NCI-H2196 (cell line): Measurements from ENCODE around the gene OGDHL.
"Not testable (repeated sequence)": the region's sequence is repeated elsewhere in the genome, so short reads cannot be mapped to it uniquely, and the experiment has no call there.

ENCODE experiments used
- DNase-seq: peaks from one replicate; lab custom pipeline; 2025; ENCODE audit not compliant: unreplicated experiment; lab: John Stamatoyannopoulos, UW

OGDHL gene

DNA sequence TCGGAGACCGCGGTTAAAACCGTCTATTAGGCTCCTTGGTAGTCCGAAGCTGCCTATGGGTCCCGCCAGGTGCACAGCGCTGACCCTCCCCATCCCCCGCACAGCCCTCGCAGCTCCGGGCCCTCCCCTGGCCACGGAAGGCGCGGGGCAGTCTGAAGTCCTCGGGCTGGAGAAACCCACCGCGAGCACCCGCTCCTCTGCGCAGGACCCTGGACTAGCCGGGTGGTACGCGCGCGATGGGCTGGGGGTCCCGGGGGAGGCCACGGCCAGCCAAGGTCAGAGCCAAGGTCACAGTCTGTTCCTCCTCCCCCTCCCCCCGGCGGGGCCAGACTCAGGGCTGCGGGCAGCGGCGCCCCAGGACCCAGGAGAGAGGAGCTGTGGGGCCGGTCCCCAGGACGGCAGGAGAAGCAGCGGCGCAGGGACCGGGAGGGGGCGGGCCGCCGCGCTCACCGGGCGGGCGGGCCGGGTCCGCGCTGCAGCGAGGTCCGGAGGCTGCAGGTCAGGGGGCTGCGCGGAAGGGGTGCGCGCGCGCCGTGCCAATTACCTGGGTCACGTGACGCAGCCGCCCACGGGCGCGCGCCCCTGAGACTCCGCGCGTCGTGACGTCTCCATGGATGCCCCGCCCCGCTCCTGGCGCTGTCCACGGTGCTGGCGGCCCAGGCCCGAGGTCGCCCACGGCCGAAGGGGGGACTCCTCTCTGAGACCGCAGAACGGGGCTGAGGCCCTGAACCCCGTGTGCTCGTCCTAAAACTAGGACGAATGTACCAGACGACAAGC is at the start of gene OGDHL:
Gene OGDHL (minus strand): TSS at position 535 of the 777 bp plus-strand sequence. CDS start 3,731 bp downstream, outside the sequence.
- DNase-seq = peak; percentile 15

DNA sequence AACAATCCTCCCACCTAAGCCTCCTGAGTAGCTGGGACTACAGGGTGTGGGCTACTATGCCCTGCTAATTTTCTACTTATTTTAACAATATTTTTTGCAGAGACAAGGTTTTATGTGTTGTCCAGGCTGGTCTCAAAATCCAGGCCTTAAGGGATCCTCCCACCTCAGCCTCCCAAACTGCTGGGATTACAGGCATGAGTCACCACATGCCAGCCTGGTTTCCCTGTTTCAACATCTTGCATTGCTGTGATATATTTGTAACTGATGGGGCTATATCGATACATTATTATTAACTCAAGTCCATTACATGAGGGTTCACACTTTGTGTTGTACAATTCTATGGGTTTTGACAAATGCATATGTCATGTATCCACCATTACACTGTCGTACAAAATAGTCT is 41.9 kb upstream of the OGDHL start:
- DNase-seq = no peak

DNA sequence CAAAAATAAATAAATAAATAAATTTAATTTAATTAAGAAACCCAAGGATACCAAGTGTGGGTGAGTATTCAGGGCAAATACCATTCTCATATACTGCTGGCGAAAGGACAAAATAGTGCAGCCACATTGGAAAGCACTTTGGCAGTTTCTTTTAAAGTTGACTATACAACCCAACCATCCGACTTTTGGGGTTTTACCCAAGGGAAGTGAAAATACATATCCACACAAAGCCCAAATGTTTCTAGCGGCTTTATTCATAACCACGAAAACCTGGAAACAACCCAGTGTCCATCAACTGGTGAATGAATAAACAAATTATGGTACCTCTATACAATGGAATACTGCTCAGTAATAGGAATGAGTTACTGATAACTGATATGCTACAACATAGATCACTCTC is 36.2 kb upstream of the OGDHL start:
- no peak for DNase-seq

DNA sequence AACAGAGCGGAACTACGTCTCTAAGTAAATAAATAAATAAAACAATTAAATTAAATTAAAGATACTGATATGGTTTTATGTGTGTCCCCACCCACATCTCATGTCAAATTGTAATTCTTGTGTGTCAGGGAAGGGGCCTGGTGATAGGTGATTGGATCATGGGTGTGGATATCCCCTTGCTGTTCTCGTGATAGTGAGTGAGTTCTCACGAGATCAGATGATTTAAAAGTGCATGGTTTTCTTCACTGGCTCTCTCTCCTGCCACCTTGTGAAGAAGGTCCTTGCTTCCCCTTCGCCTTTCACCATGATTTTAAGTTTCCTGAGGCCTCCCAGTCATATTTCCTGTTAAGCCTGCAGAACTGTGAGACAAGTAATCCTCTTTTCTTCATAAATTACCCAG is 29.0 kb upstream of the OGDHL start:
- DNase-seq = no peak

DNA sequence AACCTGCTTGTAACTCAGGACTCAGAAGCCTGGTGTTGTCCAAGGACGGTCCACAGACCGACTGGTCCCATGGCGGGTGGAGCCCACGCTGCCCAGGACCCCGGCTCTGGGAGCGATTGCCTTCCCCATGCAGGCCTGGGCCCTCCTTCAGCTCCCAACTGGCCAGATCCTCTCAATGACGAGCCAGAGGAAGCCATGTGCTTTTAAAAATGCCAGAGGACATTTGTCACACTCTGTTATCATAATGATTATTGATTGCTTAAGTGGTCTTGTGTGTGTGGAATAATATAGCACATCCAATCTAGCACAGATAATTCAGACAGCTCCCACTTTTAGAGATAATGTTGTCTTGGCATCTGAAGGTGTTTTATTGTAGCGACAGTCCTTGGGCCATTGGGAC is 22.6 kb upstream of the OGDHL start:
- DNase-seq = no peak

DNA sequence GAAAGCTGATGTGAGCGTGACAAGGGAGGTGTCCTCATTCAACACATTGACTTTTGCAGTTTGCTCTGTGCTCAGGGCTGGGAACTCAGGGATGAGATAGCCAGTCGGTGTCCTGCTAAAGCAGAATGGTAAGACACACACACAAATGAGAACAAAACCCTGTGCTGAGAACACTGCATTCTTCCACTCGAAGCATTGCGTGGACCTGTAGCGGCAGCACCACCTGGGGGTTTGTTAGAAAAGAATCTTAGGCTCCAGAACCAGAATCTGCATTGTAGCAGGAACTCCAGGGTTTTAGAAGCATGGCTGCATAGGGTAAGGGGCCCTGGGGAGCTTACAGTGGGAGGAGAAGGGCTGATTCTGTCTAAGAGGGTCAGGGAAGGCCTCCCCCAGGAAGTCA is 21.5 kb upstream of the OGDHL start:
- no peak for DNase-seq

DNA sequence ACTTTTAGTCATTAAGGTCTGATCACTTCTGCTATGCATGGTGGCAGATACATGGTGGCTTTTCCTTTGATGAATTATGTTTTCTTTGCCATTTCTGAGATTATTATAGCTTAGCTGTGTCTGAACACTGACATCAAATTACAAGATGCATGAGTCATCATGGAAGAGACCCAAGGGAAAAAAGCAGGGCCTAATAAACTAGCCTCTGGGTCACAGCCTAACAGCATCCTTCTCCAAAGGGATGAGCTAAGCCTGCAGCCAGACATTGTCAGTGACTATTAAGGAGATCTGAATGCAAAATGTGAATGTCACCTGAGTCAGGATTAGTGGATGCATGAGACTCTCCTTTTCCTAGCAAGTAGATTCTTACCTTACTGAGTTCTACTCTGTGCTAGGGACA is 19.1 kb upstream of the OGDHL start:
- DNase-seq = no peak

DNA sequence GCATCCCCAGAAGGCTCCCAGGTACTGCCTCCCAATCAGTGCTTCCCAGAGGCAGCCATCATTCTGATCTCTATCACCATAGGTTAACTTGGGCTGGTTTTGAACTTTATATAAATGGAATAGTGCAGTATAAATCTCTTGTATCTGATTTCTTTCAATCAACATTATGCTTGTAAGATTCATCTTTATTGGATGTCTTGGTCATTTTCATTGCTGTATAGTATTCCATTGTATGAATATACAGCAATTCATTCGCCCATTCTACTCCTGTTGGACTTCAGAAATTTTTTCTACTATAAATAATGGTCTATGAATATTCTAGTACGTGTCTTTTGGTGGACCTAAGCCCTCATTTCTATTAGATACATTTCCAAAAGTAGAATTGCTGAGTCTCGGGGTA is 16.1 kb upstream of the OGDHL start:
- no peak for DNase-seq

DNA sequence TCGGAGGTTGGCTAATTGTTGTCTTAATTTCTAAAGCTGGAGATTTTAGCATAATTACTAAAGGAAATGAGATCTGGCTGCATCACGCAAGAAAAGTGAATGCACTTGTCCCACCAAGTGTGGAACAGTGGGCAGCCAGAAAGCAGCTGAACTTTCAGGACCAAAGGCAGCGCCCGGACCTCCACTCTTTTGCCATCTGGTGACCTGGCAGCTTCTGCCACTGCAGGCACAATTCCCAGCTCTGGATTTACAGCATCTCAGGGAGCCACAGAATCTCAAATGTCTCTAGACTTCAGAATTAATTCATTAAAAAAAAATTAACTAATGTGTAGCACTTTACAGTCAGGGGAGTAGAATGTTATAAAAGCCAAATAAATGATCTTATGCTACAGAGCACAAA is 14.7 kb upstream of the OGDHL start:
- no peak for DNase-seq

DNA sequence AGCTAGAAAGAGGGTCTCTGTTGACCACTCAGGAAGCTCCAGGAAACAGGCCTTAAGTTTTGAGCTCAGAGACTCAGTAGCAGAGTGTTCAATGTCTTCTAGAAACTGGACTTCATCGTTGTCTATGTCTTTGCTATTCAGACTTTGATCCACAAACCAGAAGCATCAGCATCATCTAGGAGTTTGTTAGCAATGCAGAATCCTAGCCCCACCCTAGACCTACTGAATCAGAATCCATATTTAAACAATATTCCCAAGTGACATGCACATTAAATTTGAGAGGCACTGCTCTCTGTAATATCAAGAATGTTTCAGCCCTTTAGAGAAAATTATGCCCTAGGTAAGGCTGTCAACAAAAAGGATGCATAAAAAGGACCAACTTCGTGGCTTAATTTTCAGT is 12.9 kb upstream of the OGDHL start:
- no peak for DNase-seq

DNA sequence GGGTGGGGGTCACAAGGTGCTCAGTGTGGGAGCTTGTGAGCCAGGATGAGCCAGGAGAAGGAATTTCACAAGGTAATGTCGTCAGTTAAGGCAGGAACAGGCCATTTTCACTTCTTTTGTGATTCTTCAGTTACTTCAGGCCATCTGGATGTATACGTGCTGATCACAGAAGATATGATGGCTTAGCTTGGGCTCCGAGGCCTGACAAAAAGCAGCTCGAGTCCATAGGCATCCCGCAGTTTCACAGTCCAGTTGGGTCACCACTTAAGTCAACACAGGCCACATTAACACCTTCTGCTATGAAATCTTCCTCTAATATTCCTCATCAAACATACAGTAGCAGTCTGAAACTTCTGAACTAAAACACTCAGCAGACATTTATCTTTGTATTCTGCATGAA is 10.8 kb upstream of the OGDHL start:
- DNase-seq = not testable (repeated sequence)

DNA sequence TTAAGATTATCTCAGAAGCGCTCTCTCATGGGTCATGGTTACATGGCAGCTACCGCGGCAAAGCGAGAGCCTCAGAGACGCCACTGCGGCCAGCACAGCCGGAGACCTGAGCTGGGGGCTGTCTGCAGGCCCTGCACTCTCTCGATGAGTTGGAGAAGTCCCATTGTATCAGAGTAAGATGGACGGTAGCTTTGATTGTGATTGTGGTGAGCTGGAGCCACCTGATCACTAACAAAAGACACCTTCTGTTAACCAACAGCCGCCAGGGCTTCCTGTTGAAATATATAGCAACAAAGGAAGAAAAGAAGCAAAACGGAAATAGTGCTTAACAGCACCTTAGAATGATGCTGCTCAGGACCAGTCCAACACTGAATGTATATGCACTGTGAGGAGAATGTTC is 8.9 kb upstream of the OGDHL start:
- not testable (repeated sequence) for DNase-seq

DNA sequence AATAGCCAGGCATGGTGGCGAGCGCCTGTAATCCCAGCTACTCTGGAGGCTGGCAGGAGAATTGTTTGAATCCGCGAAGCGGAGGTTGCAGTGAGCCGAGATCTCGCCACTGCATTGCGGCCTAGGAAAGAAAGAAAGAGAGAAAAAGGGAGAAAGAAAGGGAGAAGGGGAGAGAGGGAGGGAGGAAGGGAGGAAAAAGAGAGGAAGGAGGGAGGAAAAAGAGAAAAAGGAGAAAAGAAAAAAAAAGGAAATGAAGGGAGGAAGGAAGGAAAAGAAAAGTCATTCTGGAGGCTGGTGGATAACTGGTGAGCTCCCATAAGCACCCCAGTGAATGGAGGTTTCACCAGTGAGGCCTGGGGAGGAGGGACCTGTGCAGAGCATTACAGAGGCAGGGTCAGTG is 7.6 kb upstream of the OGDHL start:
- DNase-seq = no peak

DNA sequence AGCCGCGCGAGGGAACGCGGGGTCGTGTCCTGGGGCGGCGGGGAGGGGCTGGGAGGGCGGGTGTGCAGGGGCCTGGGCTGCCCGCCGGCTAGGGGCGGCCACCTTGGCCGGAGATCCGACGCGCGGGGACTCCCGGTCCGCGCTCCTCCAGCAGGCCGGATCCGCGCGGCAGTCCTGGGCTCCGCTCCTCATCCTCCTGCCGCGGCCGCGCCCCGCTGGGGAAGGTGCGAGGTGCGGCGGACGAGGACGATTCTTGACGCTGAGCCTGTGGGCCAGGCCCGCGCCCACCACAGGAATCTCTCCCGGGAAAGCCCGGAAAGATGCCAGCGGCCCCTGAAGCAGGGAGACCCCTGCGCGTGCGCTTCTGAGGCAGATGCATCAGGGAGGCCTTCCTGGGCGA is 6.6 kb upstream of the OGDHL start:
- DNase-seq = no peak

DNA sequence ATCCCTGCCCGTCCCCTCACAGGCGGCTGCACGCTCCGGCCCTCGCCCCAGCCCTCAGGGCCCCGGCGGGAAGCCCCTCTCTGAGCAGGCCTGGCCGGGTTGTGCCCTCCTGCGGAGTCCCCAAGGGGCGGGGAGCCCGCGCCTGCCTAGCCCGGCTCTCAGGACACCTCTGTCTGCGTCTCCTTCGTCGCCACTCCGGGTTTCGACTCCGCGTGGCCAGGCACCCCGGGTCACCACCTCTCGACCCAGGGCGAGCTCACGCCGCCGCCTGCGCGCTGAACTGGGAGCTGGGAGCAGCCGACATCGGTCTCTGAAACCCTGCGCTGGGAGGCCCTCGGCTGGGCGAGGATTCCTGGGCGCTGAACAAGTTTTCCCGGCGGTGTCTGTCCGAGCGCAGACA is 6.2 kb upstream of the OGDHL start:
- DNase-seq = no peak

DNA sequence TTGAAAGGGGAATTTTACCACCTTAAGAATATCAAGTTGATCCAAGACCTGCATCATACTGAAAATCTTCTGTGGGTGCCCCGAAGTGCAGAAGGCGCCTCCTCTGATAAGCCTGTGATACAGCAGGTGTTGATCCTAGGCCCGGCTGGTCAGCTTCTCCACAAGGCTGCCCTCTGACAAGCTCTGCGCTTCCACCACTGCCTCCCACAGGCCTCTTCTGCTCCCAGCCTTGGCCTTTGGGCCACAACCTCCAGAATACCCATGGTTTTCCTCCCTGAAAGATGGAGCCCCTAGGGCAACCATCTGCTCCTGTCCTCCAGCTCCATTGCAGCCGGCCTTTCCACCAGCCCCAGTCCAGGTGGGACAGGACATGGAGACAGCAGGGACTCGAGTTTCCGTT is 5.6 kb upstream of the OGDHL start:
- DNase-seq = no peak

DNA sequence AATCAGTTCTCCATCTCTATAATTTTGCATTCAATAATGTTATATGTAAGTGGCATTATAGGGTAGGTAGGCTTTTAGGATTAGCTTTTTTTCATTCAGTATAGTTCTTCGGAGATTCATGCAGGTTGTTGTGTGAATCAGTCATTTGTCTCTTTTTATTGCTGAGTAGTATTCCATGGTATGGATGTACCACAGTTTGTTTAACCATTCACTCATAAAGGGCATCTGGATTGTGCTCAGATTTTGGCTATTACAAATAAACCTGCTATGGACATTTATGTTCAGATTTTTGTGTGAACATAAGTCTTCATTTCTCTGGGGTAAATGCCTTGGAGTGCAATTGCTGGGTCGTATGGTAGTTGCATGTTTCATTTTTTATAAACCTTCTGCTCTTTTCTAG is 4.4 kb upstream of the OGDHL start:
- DNase-seq = no peak

DNA sequence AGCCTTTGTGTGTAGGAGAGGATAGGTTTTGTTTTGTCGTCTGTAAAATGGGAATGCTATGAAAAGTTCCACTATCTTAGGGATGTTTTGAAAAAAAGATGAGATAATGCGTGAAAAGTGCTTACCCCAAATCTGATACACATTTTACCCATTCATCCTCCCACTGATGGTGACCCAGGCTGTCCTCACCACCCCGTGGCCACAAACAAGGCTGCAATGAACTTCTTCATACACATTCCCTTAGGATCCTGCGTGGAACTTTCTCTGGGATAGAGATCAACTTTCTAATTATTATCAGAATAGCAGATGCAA is 399 bp upstream of the OGDHL start:
- no peak for DNase-seq

DNA sequence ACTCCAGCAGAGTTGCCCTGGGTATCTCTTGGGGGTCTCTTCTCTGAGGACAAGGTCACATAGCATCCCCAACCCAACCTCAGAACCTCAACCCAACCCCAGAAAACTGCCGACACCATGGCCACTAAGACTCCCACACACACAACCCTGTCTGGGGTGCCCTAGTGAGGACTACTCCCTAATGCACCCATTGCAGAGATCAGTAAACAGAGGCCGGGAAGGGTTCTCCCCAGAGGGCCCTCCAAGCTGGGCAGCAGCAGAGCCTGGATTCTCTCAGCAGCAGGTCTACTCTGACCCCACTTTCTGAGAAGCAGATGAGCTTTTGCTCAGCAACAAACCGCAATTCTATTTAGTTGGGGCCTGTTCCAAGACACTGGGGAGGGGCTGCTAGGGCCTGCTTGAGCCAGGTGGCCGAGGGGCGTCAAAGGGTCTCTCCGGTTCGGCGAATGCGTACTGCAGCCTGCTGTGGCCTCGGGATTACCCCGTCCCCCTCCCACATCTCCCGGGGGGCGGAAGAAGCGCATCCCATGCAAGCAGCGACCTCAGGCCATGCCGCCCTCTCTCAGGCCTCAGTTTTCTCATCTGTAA is 828 bp downstream of the OGDHL start:
- no peak for DNase-seq

DNA sequence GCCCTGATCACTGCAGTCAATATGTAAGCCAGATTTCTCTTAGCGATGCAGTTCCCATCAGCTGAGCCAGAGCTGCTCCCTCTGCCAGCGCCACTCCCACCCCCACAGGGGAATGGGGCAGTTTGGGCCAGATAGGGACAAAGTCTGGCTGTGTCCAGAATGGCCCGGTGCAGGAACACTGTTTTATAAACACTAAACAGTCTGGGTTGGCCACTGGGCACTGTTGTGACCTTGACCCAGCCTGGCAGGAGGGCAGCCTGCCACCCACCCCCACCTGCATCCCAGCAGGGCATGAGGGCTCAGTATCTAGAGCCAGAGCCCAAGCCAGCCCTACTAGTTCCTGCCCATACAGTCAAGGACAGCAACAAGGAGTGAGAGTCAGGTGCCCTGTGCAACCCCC is 1.3 kb downstream of the OGDHL start:
- DNase-seq = no peak

DNA sequence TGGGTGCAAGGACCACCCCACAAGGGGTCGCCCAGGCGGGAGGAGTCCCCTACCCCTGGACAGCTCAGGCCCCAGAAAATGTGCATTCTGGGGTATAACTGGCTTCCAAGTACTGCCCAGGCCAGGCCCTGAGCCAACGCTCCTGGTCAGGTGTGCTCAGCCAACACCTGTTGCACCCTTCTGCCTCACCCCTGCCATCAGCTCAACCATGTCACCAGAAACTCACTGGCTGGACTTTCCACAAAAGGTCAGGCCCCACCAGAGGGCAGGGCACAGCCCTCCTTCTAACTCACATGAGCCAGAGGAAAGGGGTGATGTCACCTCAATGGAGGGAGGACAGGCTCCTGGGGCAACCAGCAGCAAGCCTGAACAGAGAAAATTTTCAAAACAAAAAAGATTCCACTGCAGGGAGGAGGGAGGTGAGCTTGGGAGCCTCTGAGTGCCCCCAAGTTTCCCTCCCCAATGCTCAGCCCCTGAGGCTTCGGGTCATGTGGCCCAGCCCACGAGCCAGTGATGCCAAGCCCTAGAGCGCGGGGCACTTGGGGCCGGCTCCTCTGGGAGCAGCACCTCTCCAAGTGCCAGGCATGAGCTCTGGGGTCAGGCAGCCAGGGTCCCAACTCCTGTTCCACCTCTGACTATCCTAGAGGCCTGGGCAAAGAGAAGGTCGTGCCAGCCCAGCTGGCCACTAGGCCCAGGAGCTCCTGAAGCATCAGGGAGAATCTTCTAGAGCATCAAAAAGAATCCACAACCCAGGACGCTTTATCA is 2.2 kb downstream of the OGDHL start:
- DNase-seq = no peak

DNA sequence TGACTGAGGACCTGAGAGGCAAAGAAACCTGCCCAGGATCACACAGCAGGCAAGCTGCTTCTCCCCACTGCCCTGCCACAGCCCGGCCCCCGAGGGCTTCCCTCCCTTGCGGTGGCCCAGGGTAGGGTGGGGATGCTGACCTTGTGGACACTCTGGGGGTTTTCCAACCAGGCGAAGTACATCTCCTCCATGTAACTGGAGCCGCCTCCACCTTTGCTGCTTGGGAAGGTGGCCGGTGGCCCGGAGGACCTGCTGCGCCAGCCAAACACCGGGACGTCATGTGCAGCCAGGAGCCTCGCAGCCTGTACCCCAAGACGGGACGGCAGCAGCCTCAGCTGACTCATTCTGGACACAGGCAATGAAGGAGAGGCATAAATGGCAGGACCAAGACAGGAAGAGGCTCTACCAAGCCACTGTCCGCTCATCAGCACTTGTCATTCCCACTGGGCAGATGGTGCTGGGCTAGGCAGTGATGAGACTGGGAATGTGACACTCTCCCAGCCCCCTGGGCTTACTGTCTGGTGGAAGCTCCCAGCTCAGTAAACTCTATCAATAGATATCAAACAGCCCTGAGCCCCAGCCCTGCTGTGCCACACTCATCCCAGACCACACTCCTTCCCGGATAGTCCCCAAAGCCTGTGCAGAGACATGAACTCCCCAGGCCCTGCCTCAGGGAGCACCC is 3.7 kb downstream of the OGDHL start:
- no peak for DNase-seq
